H9 (cell line): ENCODE results near the gene KIAA1958. TPM values are rescaled to one million over a fixed set of nuclear protein-coding genes. Genes with fewer than 3 reads are reported as not detected.

Experiments
- DNase-seq: peaks from one replicate; pipeline ENCODE4 v3.0.0-alpha.2; 2017
- H2AFZ ChIP-seq: one replicate; pipeline ENCODE4 v1.6.1; 2013; ENCODE audit warnings: mild to moderate bottlenecking, low read length, control low read depth, moderate library complexity
- H2AK5ac ChIP-seq: 2 replicates; pipeline ENCODE4 v1.6.1; 2013; ENCODE audit warnings: low read length, control low read depth, mixed read lengths; ENCODE audit not compliant: insufficient read length
- H2BK120ac ChIP-seq: one replicate; pipeline ENCODE4 v1.6.1; 2013; ENCODE audit warnings: low read depth, mild to moderate bottlenecking, low read length, control low read depth, inconsistent platforms; ENCODE audit not compliant: poor library complexity, severe bottlenecking
- H2BK12ac ChIP-seq: 2 replicates; pipeline ENCODE4 v1.6.1; 2013; ENCODE audit warnings: low read length, control low read depth, mixed read lengths, low read depth; ENCODE audit not compliant: insufficient read length
- H2BK15ac ChIP-seq: 2 replicates; pipeline ENCODE4 v1.6.1; 2013; ENCODE audit warnings: low read depth, low read length, control low read depth
- H2BK20ac ChIP-seq: one replicate; pipeline ENCODE4 v1.6.1; 2013; ENCODE audit warnings: low read depth, mild to moderate bottlenecking, low read length, control low read depth, inconsistent platforms; ENCODE audit not compliant: poor library complexity, severe bottlenecking
- H2BK5ac ChIP-seq: 2 replicates; pipeline ENCODE4 v1.6.1; 2013; ENCODE audit warnings: low read length, control low read depth, mixed read lengths; ENCODE audit not compliant: insufficient read length
- H3K14ac ChIP-seq: 2 replicates; pipeline ENCODE4 v1.6.1; 2013; ENCODE audit warnings: low read length, control low read depth; ENCODE audit not compliant: insufficient read depth
- H3K18ac ChIP-seq: 2 replicates; pipeline ENCODE4 v1.6.1; 2013; ENCODE audit warnings: low read depth, mild to moderate bottlenecking, mixed read lengths, low read length, control low read depth; ENCODE audit not compliant: insufficient read length
- H3K23ac ChIP-seq: 2 replicates; pipeline ENCODE4 v1.6.1; 2013; ENCODE audit warnings: low read length, control low read depth, mixed read lengths, low read depth; ENCODE audit not compliant: insufficient read length
- H3K23me2 ChIP-seq: 2 replicates; pipeline ENCODE4 v1.6.1; 2013; ENCODE audit warnings: low read depth, mild to moderate bottlenecking, mixed read lengths, low read length, control low read depth; ENCODE audit not compliant: insufficient read length, poor library complexity, severe bottlenecking
- H3K27ac ChIP-seq: 2 replicates; pipeline ENCODE4 v1.5.1; 2013; ENCODE audit warnings: low read length, control low read depth, mixed read lengths, low read depth; ENCODE audit not compliant: insufficient read length
- H3K27me3 ChIP-seq: 2 replicates; pipeline ENCODE4 v1.6.1; 2013; ENCODE audit warnings: low read length, control low read depth, inconsistent platforms; ENCODE audit not compliant: insufficient read depth
- H3K4ac ChIP-seq: 2 replicates; pipeline ENCODE4 v1.6.1; 2013; ENCODE audit warnings: low read depth, mild to moderate bottlenecking, control low read depth, inconsistent platforms, low read length, moderate library complexity
- H3K4me1 ChIP-seq: 2 replicates; pipeline ENCODE4 v1.6.1; 2013; ENCODE audit warnings: low read length, control low read depth, inconsistent platforms; ENCODE audit not compliant: insufficient read depth
- H3K4me2 ChIP-seq: 2 replicates; pipeline ENCODE4 v1.6.1; 2013; ENCODE audit warnings: low read length, control low read depth, mixed read lengths; ENCODE audit not compliant: insufficient read length, insufficient read depth
- H3K56ac ChIP-seq: 2 replicates; pipeline ENCODE4 v1.6.1; 2013; ENCODE audit warnings: low read depth, mild to moderate bottlenecking, mixed read lengths, low read length, control low read depth; ENCODE audit not compliant: insufficient read length
- H3K79me1 ChIP-seq: 2 replicates; pipeline ENCODE4 v1.6.1; 2013; ENCODE audit warnings: low read depth, mild to moderate bottlenecking, moderate library complexity, low read length, control low read depth, inconsistent platforms; ENCODE audit not compliant: insufficient read depth, poor library complexity, severe bottlenecking
- H3K79me2 ChIP-seq: 2 replicates; pipeline ENCODE4 v1.6.1; 2013; ENCODE audit warnings: low read length, control low read depth, inconsistent platforms; ENCODE audit not compliant: insufficient read depth
- H3K9ac ChIP-seq: 2 replicates; pipeline ENCODE4 v1.6.1; 2013; ENCODE audit warnings: low read length, control low read depth, mixed read lengths; ENCODE audit not compliant: insufficient read length; ENCODE audit errors: extremely low read depth
- H3K9me3 ChIP-seq: one replicate; pipeline ENCODE4 v1.6.1; 2013; ENCODE audit warnings: low read depth, low read length, inconsistent platforms; ENCODE audit not compliant: control insufficient read depth
- H3T11ph ChIP-seq: one replicate; pipeline ENCODE4 v1.6.1; 2013; ENCODE audit warnings: mild to moderate bottlenecking, low read length, control low read depth, inconsistent platforms
- H4K20me1 ChIP-seq: one replicate; pipeline ENCODE4 v1.6.1; 2013; ENCODE audit not compliant: control insufficient read depth, insufficient read length, insufficient read depth
- H4K5ac ChIP-seq: 2 replicates; pipeline ENCODE4 v1.6.1; 2013; ENCODE audit warnings: low read depth, mild to moderate bottlenecking, mixed read lengths, low read length, control low read depth; ENCODE audit not compliant: insufficient read length
- H4K8ac ChIP-seq: replicated peaks from 2 replicates; pipeline ENCODE4 v1.6.1; 2013; ENCODE audit warnings: low read length, control low read depth, mixed read lengths, low read depth; ENCODE audit not compliant: insufficient read length
- H4K91ac ChIP-seq: 2 replicates; pipeline ENCODE4 v1.6.1; 2013; ENCODE audit warnings: low read depth, mild to moderate bottlenecking, moderate library complexity, mixed read lengths, low read length, control low read depth; ENCODE audit not compliant: insufficient read length
- H3K27ac Mint-ChIP-seq, 3 experiments: 2 replicates in 2 of 3; 3 replicates in 1 of 3; pipeline ENCODE4 v1.8.0; 2020 to 2021; ENCODE audit warnings: mixed read lengths in 3 of 3, mild to moderate bottlenecking in 1 of 3, moderate library complexity in 1 of 3
- H3K27me3 Mint-ChIP-seq: 2 replicates; pipeline ENCODE4 v1.8.0; 2021; ENCODE audit warnings: low read depth, mild to moderate bottlenecking, moderate library complexity, mixed read lengths
- H3K36me3 Mint-ChIP-seq, 3 experiments: 2 replicates in 2 of 3; 3 replicates in 1 of 3; pipeline ENCODE4 v1.8.0; 2020 to 2021; ENCODE audit warnings: low read depth in 3 of 3, mixed read lengths in 3 of 3; ENCODE audit not compliant: insufficient read depth in 1 of 3
- H3K4me1 Mint-ChIP-seq, 2 experiments: 2 replicates each; pipeline ENCODE4 v1.8.0; 2020; ENCODE audit warnings: mixed read lengths in 2 of 2
- H3K4me3 Mint-ChIP-seq, 2 experiments: 2 replicates in 1 of 2; 3 replicates in 1 of 2; pipeline ENCODE4 v1.8.0; 2020 to 2021; ENCODE audit warnings: mild to moderate bottlenecking in 2 of 2, mixed read lengths in 2 of 2, moderate library complexity in 1 of 2
- H3K9me3 Mint-ChIP-seq, 2 experiments: 2 replicates in 1 of 2; 3 replicates in 1 of 2; pipeline ENCODE4 v1.8.0; 2020; ENCODE audit warnings: mild to moderate bottlenecking in 2 of 2, mixed read lengths in 2 of 2, moderate library complexity in 1 of 2
- CTCF ChIP-seq: fragments of 200-600 bp; sonication (generic); conservative IDR thresholded peaks from 3 replicates; pipeline ENCODE4 v1.8.0; 2021; ENCODE audit warnings: antibody characterized with exemption, mild to moderate bottlenecking
- total RNA-seq: library from RNA; stranded (reverse); gene quantifications from 2 replicates; pipeline ENCODE4 v1.2.1, GENCODE V29; 2021

Gene KIAA1958
- total RNA-seq, 1 experiment from 2014 or later: 34.0 TPM

GRCh38 chr9:112545237-112545636 is 58.6 kb downstream of the KIAA1958 start:
- Histone ChIP-seq H2AFZ (no peak overlapping the region), H4K8ac (no peak overlapping the region), H2BK20ac (no peak overlapping the region), H2BK15ac (no peak overlapping the region), H3K23me2 (no peaks in the 10 kb centered on the region), H3K4me1 (peaks cover 3% of the 10 kb centered on the region; the same call in 1 of the 2 replicates), H2BK5ac (no peak overlapping the region), H4K20me1 (no peaks in the 10 kb centered on the region), H3K4ac (no peak overlapping the region), H3K79me1 (no peaks in the 10 kb centered on the region), H3K23ac (no peak overlapping the region), H3K4me2 (no peak overlapping the region), H4K5ac (no peak overlapping the region), H3K14ac (no peak overlapping the region), H3K27me3 (no peaks in the 10 kb centered on the region), H3T11ph (no peak overlapping the region), H3K18ac (no peak overlapping the region), H3K9ac (no peak overlapping the region), H3K56ac (no peak overlapping the region), H2AK5ac (no peak overlapping the region), H3K27ac (no peak overlapping the region), H3K9me3 (no peaks in the 10 kb centered on the region), H2BK120ac (no peak overlapping the region), H3K79me2 (peaks cover 4% of the 10 kb centered on the region; the same call in 1 of the 2 replicates), H2BK12ac (no peak overlapping the region), H4K91ac (no peak overlapping the region)
- H3K27me3 Mint-ChIP-seq: no peaks in the 10 kb centered on the region
- H3K4me1 Mint-ChIP-seq: peaks cover 66 to 68% of the 10 kb centered on the region in 2 experiments
- no peak for TF ChIP-seq CTCF
- H3K9me3 Mint-ChIP-seq: peaks cover 9 to 23% of the 10 kb centered on the region in 2 experiments; a peak in 4 of 5 replicates
- DNase-seq: no peak
- peak overlapping the region in 2 of 3 experiments; percentile 31 to 65; a peak in 3 of 7 replicates for H3K27ac Mint-ChIP-seq
- peaks cover 0 to 17% (median 16%) of the 10 kb centered on the region in 3 experiments; a peak in 5 of 7 replicates for H3K36me3 Mint-ChIP-seq
- H3K4me3 Mint-ChIP-seq: no peak overlapping the region
